T-helper 22 cell (primary cell): ENCODE measurements around the gene KCNMB3.

Source experiments
- DNase-seq: peaks from one replicate; pipeline ENCODE4 v3.0.0-alpha.2; 2020; ENCODE audit warnings: low read depth

The KCNMB3 gene

GRCh38 chr3:179196098-179196497, 54.8 kb downstream of the KCNMB3 start:
- no peak for DNase-seq

DNA sequence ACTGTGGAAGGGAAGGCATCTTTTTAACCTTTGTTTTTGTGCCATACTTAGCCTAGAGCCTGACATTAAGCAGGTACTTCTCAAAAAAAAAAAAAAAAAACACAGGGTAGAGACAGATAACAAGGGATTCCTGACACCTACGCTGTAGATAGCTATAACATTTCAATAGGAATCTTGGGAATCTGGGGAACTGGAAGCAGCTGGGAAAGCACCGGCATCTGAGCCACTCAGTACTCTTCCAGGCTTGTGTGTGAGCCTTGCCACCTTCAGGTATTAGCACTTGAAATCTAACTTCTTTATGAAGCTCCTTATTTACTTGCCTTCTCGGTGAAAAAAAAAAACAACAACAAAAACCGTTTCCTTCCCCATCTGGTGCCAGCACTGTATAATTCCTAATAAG, 56.0 kb downstream of the KCNMB3 start:
- no peak for DNase-seq
